Tibial nerve (tissue), 3 donors: ENCODE measurements around the gene ADAMTS3.

ENCODE experiments used
- CTCF ChIP-seq, 5 experiments: fragments of 200-600 bp in 3 of 5; fragments of 450-650 bp in 2 of 5; sonication (generic) in 3 of 5; IDR thresholded peaks; one replicate each; pipeline ENCODE4 v1.5.1; 2016 to 2019; ENCODE audit warnings: antibody characterized with exemption in 5 of 5, mild to moderate bottlenecking in 3 of 5, moderate library complexity in 2 of 5
- POLR2A ChIP-seq, 2 donors: fragments of 450-650 bp; IDR thresholded peaks; one replicate each; pipeline ENCODE4 v1.6.1; 2017; ENCODE audit warnings: antibody characterized with exemption in 2 of 2, mild to moderate bottlenecking in 2 of 2, moderate library complexity in 2 of 2

GRCh38 chr4:72505314-72505744 lies 63.7 kb downstream of the ADAMTS3 start:
- TF ChIP-seq CTCF (IDR thresholded peaks at IDR 0.05) (peak; percentile 24 to 45 (median 33)), POLR2A (IDR thresholded peaks at IDR 0.05) (no peak)
